Activated T-cell treated with anti-CD3 and anti-CD28 coated beads, Interleukin-2, amount 50 U/mL, for 1 hour (primary cell): Measurements from ENCODE around the gene ULBP1.
"Not testable (repeated sequence)": the region's sequence is repeated elsewhere in the genome, so short reads cannot be mapped to it uniquely, and the experiment has no call there.

Experiments used
- DNase-seq: peaks from one replicate; pipeline ENCODE4 v3.0.0-alpha.2; 2020

The ULBP1 gene

GRCh38 chr6:149963462-149964307 lies at the start of gene ULBP1:
TSS of gene ULBP1 (plus strand) at chr6:149963943. CDS start at chr6:149964050, 107 bp downstream.
- peak; percentile 79 for DNase-seq

GRCh38 chr6:149915970-149916865 lies 47.5 kb upstream of the ULBP1 start:
- peak; percentile 8 for DNase-seq

- DNase-seq = no peak
These were observed 46.1 kb upstream of the ULBP1 start for GRCh38 chr6:149917679-149918078.

- DNase-seq = peak; percentile 8
These were observed 45.4 kb upstream of the ULBP1 start for GRCh38 chr6:149918151-149918905.

- not testable (repeated sequence) for DNase-seq
These were observed 44.5 kb upstream of the ULBP1 start for GRCh38 chr6:149919126-149919833.

- peak; percentile 13 for DNase-seq
These were observed 43.9 kb upstream of the ULBP1 start for GRCh38 chr6:149919834-149920225.

GRCh38 chr6:149921361-149921760 lies 42.4 kb upstream of the ULBP1 start:
- DNase-seq = peak; percentile 6

- peak; percentile 20 for DNase-seq
These were observed 41.7 kb upstream of the ULBP1 start for GRCh38 chr6:149922091-149922490.

- DNase-seq = peak; percentile 81
These were observed 41.0 kb upstream of the ULBP1 start, which contains the start of gene RAET1G for GRCh38 chr6:149922642-149923326. TSS of gene RAET1G (minus strand) at chr6:149923121. CDS start at chr6:149923010, 111 bp downstream.

GRCh38 chr6:149923327-149923986 lies 40.3 kb upstream of the ULBP1 start:
- no peak for DNase-seq

- peak; percentile 16 for DNase-seq
These were observed 39.4 kb upstream of the ULBP1 start for GRCh38 chr6:149924206-149924932.

GRCh38 chr6:149924933-149925252 lies 38.9 kb upstream of the ULBP1 start:
- peak; percentile 19 for DNase-seq

GRCh38 chr6:149925253-149925973 lies 38.3 kb upstream of the ULBP1 start:
- DNase-seq = peak; percentile 25

GRCh38 chr6:149925974-149926777 lies 37.6 kb upstream of the ULBP1 start:
- peak; percentile 76 for DNase-seq

- DNase-seq = not testable (repeated sequence)
These were observed 36.7 kb upstream of the ULBP1 start for GRCh38 chr6:149927025-149927424.

GRCh38 chr6:149929422-149929821 lies 34.3 kb upstream of the ULBP1 start:
- peak; percentile 30 for DNase-seq

- no peak for DNase-seq
These were observed 32.2 kb upstream of the ULBP1 start for GRCh38 chr6:149931501-149931900.

GRCh38 chr6:149933036-149933435 lies 30.7 kb upstream of the ULBP1 start:
- peak; percentile 6 for DNase-seq

GRCh38 chr6:149933461-149933860 lies 30.3 kb upstream of the ULBP1 start:
- peak; percentile 14 for DNase-seq
